ENCODE results near the gene EHD4. TPM values are rescaled to one million over a fixed set of nuclear protein-coding genes. Genes with fewer than 3 reads are reported as not detected.

The EHD4 gene
- total and polyA plus RNA-seq, 2 donors (not counting 3 experiments of a cell fraction or from before 2014, with no cell fraction given) = 96.7 to 128 TPM

- no peak overlapping the region for H2AFZ ChIP-seq (ENCODE audit: low read depth, low read length)
- DNase-seq (ENCODE audit: low read depth, low spot score) = no peak
- intact Hi-C loops (cut with micrococcal nuclease) (no loop called here), dilution Hi-C loops (cut with MboI; ENCODE audit: extremely low pct_ligation_motif_present, low sequenced_read_pairs) (no loop called here)
- BruUV-seq (replicated peaks) = no TSS peak
- ChIA-PET POLR2A (no interaction called here), CTCF (interaction anchor here (1.2 kb wide), 1 partner anchor 47 kb away, joined by 3 read pairs; no protein-coding TSS in a partner anchor)
- no peak for FAIRE-seq
- peaks cover 87% of the 10 kb centered on the region for H3K79me2 ChIP-seq (ENCODE audit: control insufficient read depth, insufficient read depth, low read length)
- H3K27me3 ChIP-seq (ENCODE audit: control insufficient read depth in 2 of 2, insufficient read depth in 2 of 2, low read length in 2 of 2) = no peaks in the 10 kb centered on the region
- no peaks in the 10 kb centered on the region for H3K9me3 ChIP-seq (replicated peaks; ENCODE audit: control insufficient read depth, insufficient read depth, low read length)
- H3K9ac ChIP-seq (replicated peaks; ENCODE audit: extremely low read depth, insufficient read depth, low read length) = no peak overlapping the region
- TF ChIP-seq GATA2 (IDR thresholded peaks at IDR 0.05; ENCODE audit: insufficient read depth, insufficient read length, low read depth, low read length) (no peak), FOS (IDR thresholded peaks at IDR 0.05; ENCODE audit: borderline replicate concordance, insufficient read depth, low read length) (no peak), POLR2AphosphoS5 (IDR thresholded peaks at IDR 0.05; ENCODE audit: insufficient read depth, low read depth, low read length) (no peak), EZH2 (IDR thresholded peaks at IDR 0.05; ENCODE audit: borderline replicate concordance, low read depth, low read length, severe bottlenecking) (no peak), MAX (IDR thresholded peaks at IDR 0.05; ENCODE audit: insufficient read depth, insufficient read length) (no peak), MYC (IDR thresholded peaks at IDR 0.05; ENCODE audit: low read depth, low read length) (no peak), POLR2A (IDR thresholded peaks at IDR 0.05; ENCODE audit: low read depth, low read length) (no peak), JUN (IDR thresholded peaks at IDR 0.05; ENCODE audit: borderline replicate concordance, insufficient read depth, insufficient read length, low read depth) (no peak), CTCF (IDR thresholded peaks at IDR 0.05; ENCODE audit: extremely low read depth in 1 of 2, insufficient read depth in 1 of 2, low read depth in 1 of 2, low read length in 2 of 2) (no peak)
- H3K36me3 ChIP-seq (ENCODE audit: control insufficient read depth in 2 of 2, extremely low read depth in 1 of 2, insufficient read depth in 2 of 2, low read length in 2 of 2) = peaks cover 42 to 49% of the 10 kb centered on the region in 2 experiments
- no peak overlapping the region for H3K4me3 ChIP-seq (replicated peaks in 1 of 3; ENCODE audit: insufficient read depth in 1 of 3, low read depth in 1 of 3, low read length in 3 of 3)
- no peak overlapping the region for H3K4me2 ChIP-seq (ENCODE audit: insufficient read depth, low read length)
- H3K27ac ChIP-seq (ENCODE audit: insufficient read depth, low read depth, low read length) = no peak overlapping the region
- H3K4me1 ChIP-seq (ENCODE audit: control insufficient read depth, extremely low read depth, insufficient read depth, low read length) = no peaks in the 10 kb centered on the region
- H4K20me1 ChIP-seq (replicated peaks; ENCODE audit: control insufficient read depth, extremely low read depth, insufficient read depth, low read length) = no peaks in the 10 kb centered on the region
- no peaks in the 10 kb centered on the region for H3K9me1 ChIP-seq (replicated peaks; ENCODE audit: control insufficient read depth, extremely low read depth, insufficient read depth, low read length)
Observed at GRCh38 chr15:41908736-41909461, 63.5 kb downstream of the EHD4 start.
